ENCODE results near the gene AFMID. TPM values are rescaled to one million over a fixed set of nuclear protein-coding genes. Genes with fewer than 3 reads are reported as not detected.

AFMID gene
- total and polyA plus RNA-seq, 2 of the 13 experiments (the other 11 are each of a cell fraction or from before 2014, with no cell fraction given): 249 to 270 TPM

DNA sequence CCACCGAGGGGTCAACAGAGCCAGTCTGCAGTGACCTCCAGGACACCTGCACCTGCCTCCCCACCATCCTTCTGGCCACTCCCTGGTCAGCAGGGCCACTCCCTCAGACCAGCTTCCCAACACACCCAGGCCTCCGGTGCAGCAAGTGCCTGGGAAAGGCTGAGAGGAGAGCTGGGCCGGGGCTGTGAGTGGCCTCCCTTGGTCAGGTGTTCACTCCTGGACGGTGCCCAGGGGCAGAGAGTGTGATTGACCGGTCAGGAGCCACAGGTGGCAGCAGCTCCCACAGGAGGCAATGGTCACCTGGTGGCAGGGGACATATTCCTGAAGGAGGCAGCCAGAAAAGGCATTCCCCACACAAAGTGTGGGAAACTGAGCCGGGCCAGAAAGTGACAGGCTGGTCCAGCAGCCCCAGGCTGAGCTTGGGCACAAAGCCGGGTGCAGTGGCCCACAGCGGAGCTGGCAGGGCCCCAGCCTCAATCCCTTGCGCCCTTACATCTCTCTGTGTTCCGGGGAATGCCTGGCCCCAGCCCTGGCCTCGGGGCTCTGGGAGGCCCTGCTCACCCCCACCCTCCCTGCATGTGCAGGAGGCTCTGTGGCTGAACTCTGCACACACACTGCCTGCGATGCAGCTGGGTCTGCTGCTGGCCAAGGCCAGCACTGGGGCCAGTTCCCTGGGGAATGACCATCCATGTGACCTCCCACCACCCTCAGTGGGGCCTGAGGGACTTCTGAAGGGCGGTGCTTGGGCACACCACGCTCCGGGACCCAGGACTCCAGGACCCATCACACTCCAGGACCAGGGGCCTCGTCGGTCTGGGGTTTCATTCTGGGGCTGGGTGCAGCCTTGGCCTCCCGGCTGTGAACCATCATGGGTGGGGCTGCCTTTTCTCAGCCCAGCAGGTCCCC is 42.2 kb upstream of the AFMID start (continued):
- TF ChIP-seq HOXA3 (CRISPR knock-in tag; IDR thresholded peaks at IDR 0.05): peak; percentile 78
- TF ChIP-seq MXI1 (IDR thresholded peaks at IDR 0.05; ENCODE audit: borderline replicate concordance, low read depth, low read length): peak; percentile 41; the same call in 1 of the 3 replicates
- no peak for TF ChIP-seq ETV6 (CRISPR knock-in tag; conservative IDR thresholded peaks at IDR 0.05)
- TF ChIP-seq NR2C2 (CRISPR knock-in tag; IDR thresholded peaks at IDR 0.05; ENCODE audit: borderline replicate concordance): peak; percentile 46
- TF ChIP-seq, protein P1, sequence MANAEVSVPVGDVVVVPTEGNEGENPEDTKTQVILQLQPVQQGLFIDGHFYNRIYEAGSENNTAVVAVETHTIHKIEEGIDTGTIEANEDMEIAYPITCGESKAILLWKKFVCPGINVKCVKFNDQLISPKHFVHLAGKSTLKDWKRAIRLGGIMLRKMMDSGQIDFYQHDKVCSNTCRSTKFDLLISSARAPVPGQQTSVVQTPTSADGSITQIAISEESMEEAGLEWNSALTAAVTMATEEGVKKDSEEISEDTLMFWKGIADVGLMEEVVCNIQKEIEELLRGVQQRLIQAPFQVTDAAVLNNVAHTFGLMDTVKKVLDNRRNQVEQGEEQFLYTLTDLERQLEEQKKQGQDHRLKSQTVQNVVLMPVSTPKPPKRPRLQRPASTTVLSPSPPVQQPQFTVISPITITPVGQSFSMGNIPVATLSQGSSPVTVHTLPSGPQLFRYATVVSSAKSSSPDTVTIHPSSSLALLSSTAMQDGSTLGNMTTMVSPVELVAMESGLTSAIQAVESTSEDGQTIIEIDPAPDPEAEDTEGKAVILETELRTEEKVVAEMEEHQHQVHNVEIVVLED (CRISPR knock-in tag; IDR thresholded peaks at IDR 0.05; ENCODE audit: borderline replicate concordance): peak; percentile 28; the same call in 1 of the 2 replicates
- 0 out of 2 replicates have a peak, but pooled peaks have one; percentile 85 for TF ChIP-seq KLF15 (CRISPR knock-in tag; IDR thresholded peaks at IDR 0.05; ENCODE audit: borderline replicate concordance)
- TF ChIP-seq ZNF263 (CRISPR knock-in tag; IDR thresholded peaks at IDR 0.05): peak; percentile 75
- no peak for TF ChIP-seq ZNF180 (CRISPR knock-in tag; IDR thresholded peaks at IDR 0.05; ENCODE audit: borderline replicate concordance, low read depth)
- TF ChIP-seq ZNF34 (CRISPR knock-in tag; IDR thresholded peaks at IDR 0.05; ENCODE audit: borderline replicate concordance): no peak
- TF ChIP-seq ATF1 (CRISPR knock-in tag; IDR thresholded peaks at IDR 0.05): no peak
- TF ChIP-seq ZNF746 (CRISPR knock-in tag; IDR thresholded peaks at IDR 0.05): 0 out of 2 replicates have a peak, but pooled peaks have one; percentile 41
- TF ChIP-seq ZC3H4 (CRISPR knock-in tag; IDR thresholded peaks at IDR 0.05; ENCODE audit: borderline replicate concordance): no peak
- TF ChIP-seq HES4 (CRISPR knock-in tag; IDR thresholded peaks at IDR 0.05; ENCODE audit: borderline replicate concordance): no peak
- TF ChIP-seq ZFX (CRISPR knock-in tag; IDR thresholded peaks at IDR 0.05; ENCODE audit: low read depth): peak; percentile 89
- TF ChIP-seq FOXK1 (CRISPR knock-in tag; IDR thresholded peaks at IDR 0.05; ENCODE audit: borderline replicate concordance, low read depth): peak; percentile 43; the same call in 1 of the 2 replicates
- TF ChIP-seq ATRX (CRISPR knock-in tag; IDR thresholded peaks at IDR 0.05; ENCODE audit: borderline replicate concordance): no peak
- TF ChIP-seq ZIK1 (CRISPR knock-in tag; IDR thresholded peaks at IDR 0.05; ENCODE audit: borderline replicate concordance, low read depth): no peak; the same call in none of the 2 replicates
- TF ChIP-seq, protein P2, sequence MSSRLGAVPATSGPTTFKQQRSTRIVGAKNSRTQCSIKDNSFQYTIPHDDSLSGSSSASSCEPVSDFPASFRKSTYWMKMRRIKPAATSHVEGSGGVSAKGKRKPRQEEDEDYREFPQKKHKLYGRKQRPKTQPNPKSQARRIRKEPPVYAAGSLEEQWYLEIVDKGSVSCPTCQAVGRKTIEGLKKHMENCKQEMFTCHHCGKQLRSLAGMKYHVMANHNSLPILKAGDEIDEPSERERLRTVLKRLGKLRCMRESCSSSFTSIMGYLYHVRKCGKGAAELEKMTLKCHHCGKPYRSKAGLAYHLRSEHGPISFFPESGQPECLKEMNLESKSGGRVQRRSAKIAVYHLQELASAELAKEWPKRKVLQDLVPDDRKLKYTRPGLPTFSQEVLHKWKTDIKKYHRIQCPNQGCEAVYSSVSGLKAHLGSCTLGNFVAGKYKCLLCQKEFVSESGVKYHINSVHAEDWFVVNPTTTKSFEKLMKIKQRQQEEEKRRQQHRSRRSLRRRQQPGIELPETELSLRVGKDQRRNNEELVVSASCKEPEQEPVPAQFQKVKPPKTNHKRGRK (CRISPR knock-in tag; IDR thresholded peaks at IDR 0.05): no peak
- peak; percentile 75; the same call in 1 of the 2 replicates for TF ChIP-seq KDM3A (CRISPR knock-in tag; IDR thresholded peaks at IDR 0.05; ENCODE audit: low read depth)
- peak; percentile 96 for TF ChIP-seq ERF (CRISPR knock-in tag; IDR thresholded peaks at IDR 0.05)
- TF ChIP-seq, protein P3, sequence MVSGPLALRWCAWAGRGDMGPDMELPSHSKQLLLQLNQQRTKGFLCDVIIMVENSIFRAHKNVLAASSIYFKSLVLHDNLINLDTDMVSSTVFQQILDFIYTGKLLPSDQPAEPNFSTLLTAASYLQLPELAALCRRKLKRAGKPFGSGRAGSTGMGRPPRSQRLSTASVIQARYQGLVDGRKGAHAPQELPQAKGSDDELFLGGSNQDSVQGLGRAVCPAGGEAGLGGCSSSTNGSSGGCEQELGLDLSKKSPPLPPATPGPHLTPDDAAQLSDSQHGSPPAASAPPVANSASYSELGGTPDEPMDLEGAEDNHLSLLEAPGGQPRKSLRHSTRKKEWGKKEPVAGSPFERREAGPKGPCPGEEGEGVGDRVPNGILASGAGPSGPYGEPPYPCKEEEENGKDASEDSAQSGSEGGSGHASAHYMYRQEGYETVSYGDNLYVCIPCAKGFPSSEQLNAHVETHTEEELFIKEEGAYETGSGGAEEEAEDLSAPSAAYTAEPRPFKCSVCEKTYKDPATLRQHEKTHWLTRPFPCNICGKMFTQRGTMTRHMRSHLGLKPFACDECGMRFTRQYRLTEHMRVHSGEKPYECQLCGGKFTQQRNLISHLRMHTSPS (CRISPR knock-in tag; IDR thresholded peaks at IDR 0.05; ENCODE audit: low read depth): peak; percentile 77; the same call in 1 of the 2 replicates
- TF ChIP-seq HMGA1 (CRISPR knock-in tag; conservative IDR thresholded peaks at IDR 0.05): no peak
- TF ChIP-seq POGZ (CRISPR knock-in tag; IDR thresholded peaks at IDR 0.05): peak; percentile 67
- peak; percentile 63 for TF ChIP-seq PHF21A (CRISPR knock-in tag; IDR thresholded peaks at IDR 0.05)

Measured in HepG2 (cell line).